Right hindlimb (tissue), 1 donor: ENCODE data around the gene TSSK2.

Source experiments
- DNase-seq: peaks from one replicate; pipeline ENCODE4 v3.0.0-alpha.2; 2018

TSSK2 gene

GRCh38 chr22:19125474-19126308 is 5.4 kb upstream of the TSSK2 start:
- no peak for DNase-seq

- no peak for DNase-seq
These were observed 4.5 kb upstream of the TSSK2 start for GRCh38 chr22:19126309-19127273.

GRCh38 chr22:19127329-19128008 is 3.6 kb upstream of the TSSK2 start:
- no peak for DNase-seq

- DNase-seq, result no peak
These were observed 3.1 kb upstream of the TSSK2 start for GRCh38 chr22:19128009-19128401.

- DNase-seq, result no peak
These were observed 2.0 kb upstream of the TSSK2 start for GRCh38 chr22:19128946-19129727.

- no peak for DNase-seq
These were observed 1.2 kb upstream of the TSSK2 start for GRCh38 chr22:19129871-19130270.

GRCh38 chr22:19131685-19132015 is 542 bp downstream of the TSSK2 start:
- DNase-seq, result no peak

- DNase-seq, result no peak
These were observed 1.0 kb downstream of the TSSK2 start for GRCh38 chr22:19132153-19132552.

GRCh38 chr22:19132693-19133400 is 1.7 kb downstream of the TSSK2 start:
- DNase-seq, result no peak

GRCh38 chr22:19133561-19133960 is 2.5 kb downstream of the TSSK2 start:
- DNase-seq, result no peak

- DNase-seq, result no peak
These were observed 3.2 kb downstream of the TSSK2 start for GRCh38 chr22:19134176-19134831.

- no peak for DNase-seq
These were observed 3.8 kb downstream of the TSSK2 start for GRCh38 chr22:19134874-19135273.

GRCh38 chr22:19136915-19137314 is 5.8 kb downstream of the TSSK2 start:
- no peak for DNase-seq

GRCh38 chr22:19137384-19138216 is 6.5 kb downstream of the TSSK2 start:
- DNase-seq, result no peak

GRCh38 chr22:19138217-19139000 is 7.3 kb downstream of the TSSK2 start:
- DNase-seq, result no peak

- DNase-seq, result no peak
These were observed 7.9 kb downstream of the TSSK2 start for GRCh38 chr22:19139001-19139356.

GRCh38 chr22:19139974-19140373 is 8.9 kb downstream of the TSSK2 start:
- DNase-seq, result no peak

- no peak for DNase-seq
These were observed 11.3 kb downstream of the TSSK2 start for GRCh38 chr22:19142394-19142793.

GRCh38 chr22:19143212-19143611 is 12.1 kb downstream of the TSSK2 start:
- DNase-seq, result no peak

- DNase-seq, result no peak
These were observed 12.9 kb downstream of the TSSK2 start for GRCh38 chr22:19143967-19144400.
